GM21423 (cell line): ENCODE results near the gene CR1L.
"Not testable (repeated sequence)": the region's sequence is repeated elsewhere in the genome, so short reads cannot be mapped to it uniquely, and the experiment has no call there.

Experiments used
- ATAC-seq: cut with Tn5 transposase; IDR thresholded peaks from one replicate; pipeline ENCODE4 v1.9.1; 2021; ENCODE audit warnings: mild to moderate bottlenecking, moderate library complexity; ENCODE audit not compliant: unreplicated experiment

The CR1L gene

DNA sequence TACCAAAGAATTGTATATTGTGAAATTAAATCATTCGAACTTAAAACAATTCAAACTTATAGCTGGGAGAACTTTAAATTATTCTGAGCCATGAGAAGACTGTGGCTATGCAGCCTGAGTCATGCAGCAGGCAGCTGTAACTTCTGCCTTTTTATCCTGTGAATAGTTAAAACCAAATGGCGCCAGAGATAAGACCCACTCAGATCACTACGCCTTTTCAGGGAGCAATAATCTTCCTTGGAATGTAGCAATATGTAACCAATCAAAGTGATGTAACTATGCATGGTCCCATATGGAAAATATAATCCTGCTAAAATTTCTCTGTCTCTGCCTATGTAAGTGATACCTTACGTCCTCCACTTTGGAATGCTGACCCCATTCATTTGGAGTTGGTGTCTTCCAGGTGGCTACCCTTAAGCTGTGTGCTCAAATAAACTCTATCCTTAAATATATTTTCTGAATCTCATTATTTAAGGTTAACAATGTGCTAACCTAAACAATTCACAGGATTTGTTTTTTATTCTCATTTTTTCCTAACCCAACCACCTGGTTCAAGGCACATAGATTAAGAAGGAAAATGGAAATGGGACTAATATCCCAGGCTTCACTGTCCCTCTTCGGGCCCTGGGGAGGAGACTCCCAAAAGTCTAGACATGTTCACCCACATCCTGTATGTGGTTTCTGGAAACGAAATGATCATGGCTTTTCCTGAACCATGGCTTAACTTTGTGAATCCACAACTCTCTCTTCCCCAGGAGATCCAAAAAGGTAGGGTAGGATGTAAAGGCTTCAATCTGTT, 35.9 kb downstream of the CR1L start:
- ATAC-seq: not testable (repeated sequence)

DNA sequence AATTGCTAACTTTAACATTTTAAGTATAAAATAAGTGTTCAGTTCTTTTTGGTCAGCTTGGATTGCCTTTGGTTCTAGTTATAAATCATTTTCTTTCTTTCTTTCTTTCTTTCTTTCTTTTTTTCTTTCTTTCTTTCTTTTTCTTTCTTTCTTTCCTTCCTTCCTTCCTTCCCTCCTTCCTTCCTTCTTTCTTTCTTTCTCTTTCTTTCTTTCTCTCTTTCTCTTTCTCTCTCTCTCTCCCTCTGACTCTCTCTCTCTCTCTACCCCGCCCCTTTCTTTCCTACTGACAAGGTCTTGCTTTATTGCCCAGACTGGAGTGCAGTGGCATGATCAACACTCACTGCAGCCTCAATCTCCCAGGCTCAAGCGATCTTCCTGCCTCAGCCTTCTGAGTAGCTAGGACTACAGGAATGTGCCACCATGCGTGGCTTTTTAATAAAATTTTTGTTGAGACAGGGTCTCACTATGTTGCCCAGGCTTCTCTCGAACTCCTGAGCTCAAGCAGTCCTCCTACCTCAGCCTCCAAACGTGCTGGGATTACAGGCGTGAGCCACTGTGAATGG, 38.0 kb downstream of the CR1L start:
- ATAC-seq: not testable (repeated sequence)

DNA sequence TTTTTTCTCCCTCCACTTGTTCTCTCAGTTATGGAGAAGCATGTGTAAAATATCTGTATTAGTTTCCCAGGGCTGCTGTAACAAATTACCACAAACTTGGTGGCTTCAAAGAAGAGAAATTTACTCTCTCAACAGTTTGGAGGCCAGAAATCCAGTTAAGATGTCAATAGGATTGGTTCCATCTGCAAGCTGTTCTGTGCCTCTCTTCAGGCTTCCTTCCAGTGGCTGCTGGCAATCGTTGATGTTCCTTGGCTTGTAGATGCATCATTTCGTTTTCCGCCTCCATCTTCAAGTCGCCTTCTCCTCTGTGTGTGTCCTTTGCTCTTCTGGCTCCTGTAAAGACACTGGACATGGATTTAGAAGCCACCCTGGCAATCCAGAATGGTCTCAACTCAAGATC, 45.6 kb downstream of the CR1L start:
- not testable (repeated sequence) for ATAC-seq

DNA sequence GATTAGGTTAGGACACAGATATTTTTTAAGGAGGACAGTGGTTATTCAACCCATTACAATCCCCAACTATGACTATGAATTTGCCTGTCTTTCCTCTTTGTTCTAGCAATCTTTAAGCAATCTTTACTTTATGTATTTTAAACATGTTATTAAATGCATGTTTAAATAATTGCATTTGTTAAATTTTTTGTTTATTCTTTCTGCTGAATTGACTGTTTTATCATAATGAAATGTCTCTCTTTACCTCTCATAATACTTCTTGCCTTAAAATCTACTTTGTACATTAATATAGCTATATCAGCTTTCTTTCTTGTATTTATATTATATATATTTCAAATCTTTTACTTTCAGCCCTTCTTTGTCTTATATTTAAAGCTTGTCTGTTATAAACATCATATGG, 46.1 kb downstream of the CR1L start:
- no peak for ATAC-seq

DNA sequence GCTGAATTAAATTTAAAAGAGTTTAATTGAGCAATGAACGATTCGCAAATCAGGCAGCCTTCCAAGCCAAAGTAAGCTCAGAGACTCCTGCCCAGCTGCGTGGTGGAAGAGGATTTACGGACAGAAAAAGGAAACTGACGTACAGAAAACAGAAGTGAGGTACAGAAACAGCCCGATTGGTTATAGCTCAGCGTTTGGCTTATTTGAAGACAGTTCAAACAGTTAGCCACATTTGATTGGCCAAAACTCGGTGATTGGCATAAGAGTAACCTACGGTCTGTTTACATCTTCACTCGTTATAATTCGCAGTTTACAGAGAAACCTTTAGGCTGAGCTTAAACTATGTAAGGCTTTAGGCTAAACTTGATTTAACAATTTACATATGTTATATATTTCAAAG, 46.9 kb downstream of the CR1L start:
- ATAC-seq: no peak

DNA sequence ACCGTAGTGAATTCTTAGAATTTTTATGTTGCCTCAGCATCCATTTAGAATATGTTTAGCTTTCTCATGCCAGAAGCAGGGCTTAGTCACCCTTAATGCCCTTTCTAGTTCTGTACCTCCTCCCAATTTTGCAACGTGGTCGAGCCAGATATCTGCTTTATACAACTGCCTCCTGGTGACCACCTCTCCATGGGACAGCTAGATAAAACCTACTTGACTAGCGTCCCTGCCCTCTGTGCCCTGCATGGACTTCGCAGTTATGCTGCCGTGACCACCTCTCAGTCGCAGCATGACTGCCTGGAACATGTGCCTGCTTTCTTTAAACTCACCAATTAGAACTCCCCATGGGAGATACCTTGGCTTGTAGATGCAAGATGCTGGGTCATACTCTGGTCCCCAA, 47.4 kb downstream of the CR1L start:
- ATAC-seq: not testable (repeated sequence)

DNA sequence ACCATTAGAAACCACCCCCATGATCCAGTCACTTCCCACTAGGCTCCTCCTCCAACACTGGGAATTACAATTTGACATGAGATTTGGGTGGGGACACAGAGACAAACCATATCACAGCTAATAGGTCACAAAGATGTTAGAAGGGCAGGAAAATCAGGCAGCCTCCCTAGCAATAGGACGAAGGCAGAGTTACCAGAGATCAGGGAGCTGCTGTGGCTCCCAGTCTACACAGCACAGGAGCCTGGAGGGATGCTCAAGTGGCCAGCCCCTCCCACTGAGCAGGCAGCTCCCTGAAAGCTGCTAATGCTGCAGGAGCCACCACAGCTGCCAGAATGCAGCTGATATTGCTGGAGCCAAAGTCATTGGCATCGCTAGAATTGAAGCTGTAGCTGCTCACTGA, 51.0 kb downstream of the CR1L start:
- ATAC-seq: no peak

DNA sequence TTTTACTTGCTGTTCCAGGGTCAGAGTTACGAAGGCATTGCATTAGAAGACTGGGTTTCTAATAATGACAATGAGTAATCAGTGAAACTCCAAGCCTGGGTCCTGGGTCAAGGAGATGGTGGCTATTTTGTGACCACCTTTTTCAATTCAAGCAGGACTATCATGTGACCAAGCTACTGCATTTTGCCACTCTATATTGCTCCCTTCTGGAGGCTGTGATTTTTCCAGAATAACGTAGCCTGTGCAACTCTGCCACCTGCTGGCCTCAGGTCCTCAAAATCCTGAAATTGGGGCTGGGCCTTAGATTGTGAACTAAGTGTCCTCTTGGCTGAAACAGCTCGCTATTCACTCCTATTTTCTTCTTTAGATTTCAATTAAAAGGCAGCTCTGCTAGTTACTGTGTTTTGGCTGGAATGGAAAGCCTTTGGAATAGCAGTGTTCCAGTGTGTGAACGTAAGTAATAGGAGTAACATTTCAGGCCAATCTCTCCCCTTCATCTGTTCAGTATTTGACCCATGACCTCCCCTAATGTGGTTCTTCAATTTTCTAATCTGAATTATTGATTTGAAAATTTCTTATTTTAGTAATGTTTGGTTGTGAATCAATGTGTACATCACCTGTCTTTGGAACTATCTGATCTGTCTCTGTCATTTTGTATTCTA, 54.0 kb downstream of the CR1L start:
- ATAC-seq: no peak

DNA sequence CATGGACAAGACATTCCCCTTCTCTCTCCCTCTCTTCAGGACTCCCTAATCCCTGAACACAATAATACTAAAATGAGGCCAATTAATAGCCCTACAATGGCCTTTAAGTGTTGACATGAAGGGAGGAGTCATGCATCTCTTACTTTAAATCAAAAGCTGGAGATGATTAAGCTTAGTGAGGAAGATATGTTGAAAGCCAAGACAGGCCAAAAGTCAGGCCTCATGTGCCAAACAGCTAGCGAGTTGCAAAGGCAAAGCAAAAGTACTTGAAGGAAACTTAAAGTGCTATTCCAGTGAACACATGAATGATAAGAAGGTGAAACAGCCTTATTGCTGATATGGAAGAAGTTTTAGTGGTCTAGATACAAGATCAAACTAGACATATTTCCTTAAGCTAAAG, 57.4 kb downstream of the CR1L start:
- ATAC-seq: no peak

DNA sequence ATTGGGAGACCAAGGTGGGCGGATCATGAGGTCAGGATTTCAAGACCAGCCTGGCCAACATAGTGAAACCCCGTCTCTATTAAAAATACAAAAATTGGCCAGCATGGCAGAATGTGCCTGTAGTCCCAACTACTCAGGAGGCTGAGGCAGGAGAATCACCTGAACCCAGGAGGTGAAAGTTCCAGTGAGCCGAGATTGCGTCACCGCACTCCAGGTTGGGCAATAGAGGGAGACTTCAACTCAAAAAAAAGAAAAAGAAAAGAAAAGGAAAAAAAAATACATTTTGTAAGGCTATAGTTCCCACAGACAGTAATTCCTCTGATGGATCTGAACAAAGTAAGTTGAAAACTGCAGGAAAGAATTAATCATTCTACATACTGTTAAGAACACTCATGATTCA, 58.8 kb downstream of the CR1L start:
- no peak for ATAC-seq

DNA sequence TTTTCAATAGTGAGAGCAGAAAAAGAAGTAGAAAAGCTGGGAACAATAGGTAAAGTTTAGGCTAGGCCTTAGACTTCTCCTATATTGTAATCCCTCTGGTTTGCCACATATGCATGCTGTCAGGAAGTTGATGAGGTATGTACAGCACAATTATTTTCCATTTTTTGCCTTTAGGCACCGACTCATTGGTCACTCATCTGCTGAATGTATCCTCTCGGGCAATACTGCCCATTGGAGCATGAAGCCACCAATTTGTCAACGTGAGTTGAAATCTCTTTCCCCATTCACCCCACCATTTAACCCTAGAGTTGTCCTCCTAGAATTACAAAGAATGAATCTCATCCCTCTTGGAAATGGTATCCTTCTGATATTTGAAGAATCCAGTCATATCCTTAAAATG, 63.1 kb downstream of the CR1L start:
- not testable (repeated sequence) for ATAC-seq

DNA sequence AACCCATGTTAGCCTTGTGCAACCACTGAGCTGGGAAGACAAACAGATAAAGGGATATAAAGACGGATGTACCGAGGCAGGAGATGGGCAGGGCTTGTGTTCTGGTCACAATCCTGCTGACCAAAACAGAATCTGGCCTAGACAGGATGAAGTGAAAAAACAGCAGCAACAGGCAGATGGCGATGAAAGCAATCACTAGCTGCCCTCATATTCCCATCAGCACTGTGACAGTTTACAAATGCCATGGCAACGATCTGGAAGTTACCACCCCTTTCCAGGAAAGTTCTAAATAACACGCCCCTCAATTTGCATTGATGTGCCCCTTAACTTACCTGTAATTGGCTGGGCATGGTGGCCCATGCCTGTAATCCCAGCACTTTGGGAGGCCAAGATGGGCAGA, 66.4 kb downstream of the CR1L start:
- ATAC-seq: no peak

DNA sequence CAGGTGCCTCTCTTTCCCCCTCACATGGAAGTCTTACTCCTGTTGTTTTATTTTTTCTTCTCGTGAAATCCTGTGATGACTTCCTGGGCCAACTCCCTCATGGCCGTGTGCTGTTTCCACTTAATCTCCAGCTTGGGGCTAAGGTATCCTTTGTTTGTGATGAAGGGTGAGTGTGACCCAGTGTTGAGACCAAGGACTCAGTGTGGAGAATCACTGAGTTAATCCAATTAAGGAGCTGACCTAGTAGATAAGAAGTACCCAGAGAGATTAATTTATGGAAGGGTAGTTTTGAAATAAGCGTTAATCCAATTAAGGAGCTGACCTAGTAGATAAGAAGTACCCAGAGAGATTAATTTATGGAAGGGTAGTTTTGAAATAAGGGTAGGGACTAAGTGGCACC, 67.8 kb downstream of the CR1L start:
- ATAC-seq: not testable (repeated sequence)

DNA sequence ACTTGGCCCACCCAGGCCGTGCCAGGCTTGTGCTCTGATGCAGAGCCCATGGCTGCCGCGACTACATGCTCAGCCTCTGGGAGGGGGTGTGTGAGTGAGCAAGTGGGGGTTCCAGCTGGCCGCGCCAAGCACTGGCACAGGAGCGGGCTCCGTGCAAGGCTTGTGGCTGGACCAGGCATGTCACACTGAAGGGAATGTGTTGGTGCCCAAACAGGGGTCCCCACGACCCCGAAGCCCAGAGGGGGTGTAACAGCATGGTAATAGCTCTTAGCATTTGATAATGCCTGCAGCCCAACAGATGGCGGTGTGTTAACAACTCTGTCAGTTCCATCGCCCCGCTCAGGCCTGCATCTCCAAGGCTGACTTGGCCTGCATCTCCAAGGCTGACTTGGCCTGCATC, 68.6 kb downstream of the CR1L start:
- ATAC-seq: no peak

DNA sequence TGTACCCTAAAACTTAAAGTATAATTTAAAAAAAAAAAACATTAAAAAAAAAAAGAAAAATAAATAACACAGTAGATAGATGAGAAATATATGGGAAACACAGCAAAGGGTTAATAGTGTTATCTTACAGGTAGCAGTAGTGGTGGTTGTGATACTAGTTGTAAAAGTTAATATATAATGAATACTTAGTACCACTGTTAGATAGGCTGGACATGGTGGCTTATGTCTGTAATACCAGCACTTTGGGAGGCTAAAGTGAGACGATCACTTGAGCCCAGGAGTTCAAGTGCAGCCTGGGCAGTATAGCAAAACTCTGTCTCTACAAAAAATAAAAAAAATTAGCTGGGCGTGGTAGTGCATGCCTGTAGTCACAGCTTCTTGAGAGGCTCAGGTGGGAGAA, 74.3 kb downstream of the CR1L start:
- no peak for ATAC-seq

DNA sequence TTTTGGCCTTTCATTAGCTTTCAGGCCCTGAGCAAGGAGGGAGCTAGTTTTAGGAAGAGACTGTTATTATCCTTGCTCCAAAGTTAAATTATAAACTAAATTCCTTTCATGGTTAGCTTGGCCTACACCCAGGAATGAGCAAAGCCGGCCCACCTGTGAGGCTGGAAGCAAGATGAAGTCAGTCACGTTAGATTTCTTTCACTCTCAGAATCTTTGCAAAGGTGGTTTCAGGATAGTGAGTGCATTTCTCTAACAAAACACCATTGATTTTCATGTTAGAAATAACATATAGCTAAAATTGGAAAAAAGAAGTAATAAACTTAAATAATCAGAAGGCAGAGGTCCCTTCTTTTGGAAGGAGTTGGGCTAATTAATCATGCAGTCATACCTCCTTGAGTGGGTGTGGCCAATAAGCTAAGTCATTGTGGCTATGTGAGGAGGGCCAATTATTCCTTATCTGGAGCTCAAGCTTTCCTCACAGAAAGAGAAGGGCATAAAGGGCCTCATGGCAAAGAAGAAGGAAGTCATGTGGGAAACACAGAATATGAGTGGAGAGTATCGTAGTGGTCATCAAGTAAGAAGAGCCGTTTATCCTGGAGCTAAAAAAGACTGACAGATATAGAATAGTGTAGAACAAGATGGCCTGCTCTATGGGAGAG, 83.4 kb downstream of the CR1L start:
- ATAC-seq: not testable (repeated sequence)

DNA sequence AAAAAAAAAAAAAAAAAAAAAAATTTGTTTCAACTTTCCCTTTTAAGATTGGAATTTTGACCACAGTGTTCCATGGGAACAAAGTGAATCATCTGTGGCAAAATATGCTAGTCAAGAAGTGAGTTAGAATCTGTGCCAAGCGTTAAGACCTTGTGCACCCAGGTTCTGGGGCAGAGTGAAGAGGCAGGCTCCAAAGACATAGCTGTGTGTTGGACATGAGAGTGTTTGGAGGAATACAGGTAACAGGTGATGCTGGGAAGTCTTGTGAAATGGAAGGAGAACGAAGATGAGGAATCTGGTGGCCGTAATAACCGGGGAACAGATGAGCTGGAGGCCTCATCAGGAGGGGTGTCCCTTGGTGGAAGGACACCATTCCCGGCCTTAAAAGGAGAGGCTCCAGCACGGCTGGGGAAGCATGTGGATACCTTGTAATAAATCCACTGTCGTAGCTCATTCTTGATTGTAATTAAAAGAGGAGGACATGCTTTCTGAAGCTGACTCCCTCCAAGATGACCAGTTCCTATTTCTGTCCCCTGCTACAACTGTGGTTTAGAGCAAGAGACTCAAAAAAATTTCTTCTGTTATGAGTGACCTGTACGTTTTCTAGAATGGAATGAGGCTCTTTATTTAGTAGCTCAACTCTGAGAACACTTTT, 92.7 kb downstream of the CR1L start:
- not testable (repeated sequence) for ATAC-seq

DNA sequence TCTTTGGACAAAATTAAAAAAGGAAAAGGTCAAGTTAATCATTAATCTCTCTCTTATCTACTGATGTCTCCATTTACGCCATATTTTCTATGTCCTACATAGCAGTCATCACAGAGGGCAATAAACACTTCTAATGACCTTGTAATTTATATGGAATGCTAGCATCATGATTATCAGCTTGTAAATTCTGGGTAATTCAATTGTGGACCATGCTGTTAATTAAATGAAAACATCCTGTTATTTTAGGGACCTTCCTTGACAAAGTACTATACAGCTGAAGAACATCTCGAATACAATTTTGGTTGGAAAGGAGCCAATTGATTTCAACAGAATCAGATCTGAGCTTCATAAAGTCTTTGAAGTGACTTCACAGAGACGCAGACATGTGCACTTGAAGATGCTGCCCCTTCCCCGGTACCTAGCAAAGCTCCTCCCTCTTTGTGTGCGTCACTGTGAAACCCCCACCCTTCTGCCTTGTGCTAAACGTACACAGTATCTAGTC, 93.3 kb downstream of the CR1L start:
- not testable (repeated sequence) for ATAC-seq

DNA sequence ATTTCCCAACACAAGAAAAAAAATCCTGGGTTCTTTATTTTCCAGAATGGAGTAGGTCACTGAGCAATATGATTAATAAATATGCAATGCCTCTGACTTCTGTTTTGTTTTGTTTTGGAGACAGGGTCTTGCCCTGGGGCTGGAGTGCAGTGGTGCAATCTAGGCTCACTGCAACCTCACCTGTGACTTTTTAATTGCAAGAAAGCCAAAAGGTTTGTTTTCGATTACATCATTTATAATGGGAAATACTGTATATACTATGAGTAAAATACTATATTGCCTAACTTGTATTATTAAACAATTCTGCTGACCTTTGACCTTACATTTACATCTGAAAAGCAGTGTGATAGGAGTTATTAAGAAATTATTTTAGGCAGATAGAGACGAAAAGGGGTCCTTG, 95.3 kb downstream of the CR1L start:
- no peak for ATAC-seq

DNA sequence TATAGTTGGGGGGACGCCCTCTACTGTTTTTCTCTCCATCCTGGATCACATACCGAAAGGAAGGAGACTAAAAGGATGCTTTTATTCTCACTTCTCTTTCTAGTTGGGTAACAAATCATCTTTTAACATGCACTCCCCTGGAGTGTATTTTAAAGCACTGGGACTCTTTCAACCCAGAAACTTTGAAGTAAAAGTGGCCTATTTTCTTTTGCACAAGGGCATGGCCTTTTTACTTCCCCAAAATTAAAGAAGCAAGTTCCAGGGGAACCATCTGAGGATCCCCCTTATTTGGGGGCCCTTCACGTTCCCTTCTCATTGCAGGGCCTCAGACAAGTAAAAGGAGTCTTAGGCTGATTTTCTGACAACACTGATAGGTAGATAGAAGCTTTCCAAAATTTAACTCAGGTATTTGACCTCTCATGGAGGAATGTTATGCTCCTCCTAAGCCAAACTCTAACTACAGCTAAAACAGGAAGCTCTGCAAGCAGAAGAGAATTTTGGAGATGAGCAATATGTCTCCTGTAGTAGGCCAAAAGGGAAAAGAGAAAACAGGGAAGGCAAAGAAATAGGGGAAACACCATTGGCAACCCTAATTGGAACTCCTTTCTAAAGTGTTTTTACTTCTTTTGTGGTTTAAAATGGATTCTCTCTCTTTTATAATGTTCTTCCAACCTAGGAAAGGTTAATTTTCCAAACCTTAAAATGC, 98.1 kb downstream of the CR1L start:
- ATAC-seq: no peak
